HG03342 (cell line): Measurements from ENCODE around the gene STX16.

Source experiments
- ATAC-seq: cut with Tn5 transposase; IDR thresholded peaks from one replicate; pipeline ENCODE4 v1.9.1; 2021; ENCODE audit warnings: mild to moderate bottlenecking, moderate library complexity; ENCODE audit not compliant: unreplicated experiment

STX16 gene

GRCh38 chr20:58695895-58696375 is 44.9 kb downstream of the STX16 start:
- ATAC-seq: no peak

GRCh38 chr20:58696411-58696961 is 45.4 kb downstream of the STX16 start:
- ATAC-seq: no peak

- no peak for ATAC-seq
These were observed 46.3 kb downstream of the STX16 start for GRCh38 chr20:58697201-58697866.

GRCh38 chr20:58697867-58698703 is 47.0 kb downstream of the STX16 start:
- ATAC-seq: no peak

GRCh38 chr20:58698741-58699622 is 47.9 kb downstream of the STX16 start:
- ATAC-seq: no peak

GRCh38 chr20:58699623-58700107 is 48.6 kb downstream of the STX16 start:
- ATAC-seq: no peak

- no peak for ATAC-seq
These were observed 49.2 kb downstream of the STX16 start for GRCh38 chr20:58700121-58700821.

- no peak for ATAC-seq
These were observed 49.7 kb downstream of the STX16 start for GRCh38 chr20:58700823-58701222.

- ATAC-seq: no peak
These were observed 50.5 kb downstream of the STX16 start for GRCh38 chr20:58701431-58702160.

- ATAC-seq: no peak
These were observed 51.1 kb downstream of the STX16 start for GRCh38 chr20:58702161-58702510.

- no peak for ATAC-seq
These were observed 52.0 kb downstream of the STX16 start for GRCh38 chr20:58702859-58703648.

- no peak for ATAC-seq
These were observed 52.8 kb downstream of the STX16 start for GRCh38 chr20:58703765-58704371.

GRCh38 chr20:58705208-58705926 is 54.3 kb downstream of the STX16 start:
- no peak for ATAC-seq

GRCh38 chr20:58706150-58706892 is 55.2 kb downstream of the STX16 start:
- no peak for ATAC-seq

GRCh38 chr20:58706975-58707681 is 56.0 kb downstream of the STX16 start:
- ATAC-seq: no peak

- ATAC-seq: no peak
These were observed 56.7 kb downstream of the STX16 start for GRCh38 chr20:58707770-58708169.
